GM08714 (cell line): ENCODE data around the gene HCFC1.
"Not testable (repeated sequence)": the region's sequence is repeated elsewhere in the genome, so short reads cannot be mapped to it uniquely, and the experiment has no call there.

Source experiments
- H3K4me3 ChIP-seq: fragments of 200-500 bp; sonication (Bioruptor generic); 2 replicates; pipeline ENCODE4 v1.5.1; 2014; ENCODE audit warnings: mild to moderate bottlenecking, low read length, inconsistent platforms
- ZNF274 ChIP-seq: IDR thresholded peaks from 2 replicates; pipeline ENCODE4 v1.6.1; 2012; ENCODE audit warnings: mild to moderate bottlenecking, low read depth, low read length

The HCFC1 gene

DNA sequence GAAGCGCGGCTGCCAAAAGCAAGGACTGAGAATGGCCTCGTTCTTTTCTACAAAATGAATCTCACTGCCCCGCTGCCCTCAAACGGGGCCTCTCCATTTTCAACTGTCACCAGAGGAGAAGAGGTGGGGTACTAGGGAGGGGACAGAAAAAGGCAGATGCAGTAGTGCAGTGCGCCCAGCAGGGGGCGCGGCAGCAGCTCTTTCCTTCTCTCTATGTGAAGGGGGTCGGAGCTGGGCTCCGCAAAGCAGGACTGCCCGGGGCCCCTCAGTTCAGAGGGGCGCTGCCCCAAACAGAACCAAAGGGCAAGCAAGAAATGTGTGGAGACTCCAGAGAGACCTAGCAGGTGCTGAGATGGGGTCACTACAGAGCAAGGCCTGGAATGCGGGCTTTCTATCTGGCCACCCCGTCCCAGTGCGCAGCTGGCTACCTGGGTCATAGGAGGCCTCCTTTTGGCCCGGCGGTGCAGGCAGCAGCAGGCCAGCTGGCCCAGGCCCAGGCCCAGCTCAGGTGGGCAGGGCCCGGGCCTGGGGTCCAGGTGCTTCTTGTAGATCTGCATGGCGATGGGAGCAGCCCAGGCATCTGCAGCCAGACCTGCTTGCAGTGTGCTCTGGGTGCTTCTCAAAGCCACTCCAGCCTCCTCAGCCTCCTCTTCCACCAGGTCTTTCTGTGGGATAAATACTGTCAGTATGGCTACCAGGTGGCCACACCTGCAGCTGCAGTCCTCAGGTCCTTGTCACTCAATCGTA is 42.2 kb upstream of the HCFC1 start:
- H3K4me3 ChIP-seq = no peak overlapping the region
- no peak for TF ChIP-seq ZNF274

DNA sequence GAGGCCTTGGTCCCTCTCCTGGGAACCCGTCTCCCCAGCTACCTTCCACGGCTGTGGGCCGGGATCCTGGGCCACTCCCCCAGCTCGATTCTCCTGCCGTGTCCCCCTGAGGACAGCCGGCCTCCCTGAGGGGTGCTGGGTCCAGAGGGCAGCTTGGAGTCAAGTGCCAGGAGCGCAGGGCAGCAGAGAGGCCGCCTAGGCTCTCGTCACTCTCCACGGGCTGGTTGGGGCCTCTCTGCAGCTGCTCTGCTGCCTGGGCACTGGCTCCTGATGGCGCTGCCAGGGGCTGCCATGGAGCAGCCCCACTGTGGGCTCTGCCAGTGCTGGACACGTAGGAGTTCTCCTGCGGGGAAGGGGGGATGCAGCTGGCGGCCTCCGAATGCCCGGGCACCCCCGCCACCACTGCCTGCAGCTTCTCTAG is 41.4 kb upstream of the HCFC1 start:
- TF ChIP-seq ZNF274 = no peak

DNA sequence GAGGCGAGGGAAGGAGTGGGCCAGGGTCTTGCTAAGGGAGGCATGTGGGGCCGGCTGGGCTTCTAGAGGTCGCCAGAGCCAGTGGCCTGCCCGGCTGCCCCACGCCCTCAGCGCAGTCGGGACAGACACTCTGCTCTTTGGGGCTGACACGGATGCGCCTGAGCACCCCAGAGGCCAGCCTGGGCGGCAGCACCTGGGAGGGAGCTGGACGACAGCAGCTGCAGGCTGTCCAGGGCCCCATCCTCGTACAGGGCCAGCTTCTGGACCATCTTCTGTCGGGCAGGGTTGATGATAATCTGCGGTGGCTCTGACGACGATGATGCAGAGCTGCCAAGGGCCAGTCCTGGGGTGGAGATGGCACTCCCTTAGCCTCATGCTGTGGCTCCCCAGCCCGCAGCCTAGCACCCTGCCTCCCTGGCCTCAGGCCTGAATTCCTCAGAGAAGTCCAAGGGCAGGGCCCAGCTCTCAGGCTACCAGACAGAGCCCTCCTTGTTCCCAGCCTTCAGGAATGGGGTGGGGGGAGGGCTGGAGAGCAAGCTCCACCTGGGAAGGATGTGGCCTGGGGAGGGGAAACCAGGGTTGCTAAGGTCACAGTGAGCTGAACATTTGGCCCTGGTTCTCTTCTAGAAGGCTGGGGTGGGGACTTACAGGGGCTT is 40.8 kb upstream of the HCFC1 start:
- TF ChIP-seq ZNF274 = no peak
- no peak overlapping the region for H3K4me3 ChIP-seq

More for the DNA sequence above, 41.4 kb upstream of the HCFC1 start:
- H3K4me3 ChIP-seq = no peak overlapping the region

DNA sequence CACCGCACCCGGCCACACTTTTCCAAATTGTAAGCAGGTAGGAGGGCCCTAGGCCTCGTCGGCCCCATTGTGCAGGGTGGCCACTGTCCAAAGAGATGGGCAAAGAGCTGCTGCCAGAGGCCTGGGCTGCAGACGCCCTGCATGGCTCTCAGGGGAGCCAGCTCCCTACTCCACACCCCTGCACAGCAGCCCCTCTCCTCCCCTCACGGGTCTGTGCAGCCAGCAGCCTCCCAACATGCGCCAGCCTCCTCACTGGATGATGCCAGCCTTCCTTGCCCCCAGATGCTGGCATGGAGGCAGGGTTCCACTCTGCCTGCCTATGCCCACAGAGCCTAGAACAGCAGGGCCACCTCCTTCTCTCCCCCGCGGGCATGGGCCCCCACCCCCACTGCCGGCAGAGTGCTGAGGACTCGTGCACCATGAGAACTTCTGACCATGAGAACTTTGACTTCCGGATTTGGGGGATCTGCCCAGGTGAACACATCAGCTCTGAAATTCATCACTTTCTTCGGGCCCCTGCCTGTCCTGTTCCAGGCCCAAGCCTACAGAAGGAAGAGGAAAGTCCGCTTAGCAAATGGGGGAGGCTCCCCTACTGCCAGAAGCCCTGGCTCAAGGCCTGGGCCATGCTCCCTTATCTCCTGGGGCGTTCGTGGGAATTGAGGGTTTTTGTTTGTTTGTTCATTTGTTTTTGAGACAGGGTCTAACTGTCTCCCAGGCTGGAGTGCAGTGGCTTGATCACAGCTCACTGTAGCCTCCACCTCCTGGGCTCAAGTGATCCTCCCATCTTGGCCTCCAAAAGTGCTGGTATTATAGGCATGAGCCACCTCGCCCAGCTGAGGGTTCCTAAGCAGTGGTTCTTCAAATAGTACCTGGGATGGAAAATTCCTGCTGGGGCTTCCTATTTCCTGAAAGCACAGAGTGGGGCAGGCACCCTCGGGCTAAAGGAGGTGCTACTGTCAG is 40.0 kb upstream of the HCFC1 start:
- no peak for TF ChIP-seq ZNF274
- no peak overlapping the region for H3K4me3 ChIP-seq

DNA sequence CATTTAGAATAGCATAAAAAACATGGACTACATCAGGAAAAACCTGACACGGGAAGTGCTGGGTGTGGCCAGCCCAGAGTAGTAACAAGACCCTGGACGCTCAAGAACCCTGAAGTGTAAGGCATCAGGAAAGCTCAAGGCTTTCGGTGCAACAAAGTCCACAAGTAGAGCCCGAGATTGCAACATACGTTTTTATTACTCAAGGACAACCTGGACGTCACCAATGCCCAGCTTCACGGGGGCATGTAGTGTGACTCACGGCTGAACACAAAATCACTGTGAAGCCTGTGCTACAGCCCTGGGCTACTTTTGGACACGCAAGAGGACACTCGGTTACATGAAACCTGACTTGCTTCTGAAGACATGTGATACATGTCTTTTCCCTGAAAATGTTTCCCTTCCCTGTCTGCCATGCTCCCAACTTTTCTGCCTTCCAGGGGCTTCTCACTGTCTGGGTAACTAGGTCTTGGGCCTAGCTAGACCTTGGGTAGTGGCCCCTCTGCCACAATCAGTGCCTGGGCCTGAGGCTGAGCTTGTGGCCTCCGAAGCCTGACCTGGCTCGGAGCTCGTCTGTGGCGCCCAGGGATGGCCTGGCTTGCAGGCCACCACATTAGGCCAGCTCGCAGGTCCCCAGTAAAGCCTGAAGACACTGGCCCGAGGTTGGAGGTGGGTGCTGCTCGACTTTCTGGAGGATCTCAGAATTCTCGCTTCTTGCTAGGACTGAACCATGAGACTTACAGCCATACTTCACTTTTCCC is 38.9 kb upstream of the HCFC1 start:
- H3K4me3 ChIP-seq = no peak overlapping the region
- no peak for TF ChIP-seq ZNF274

DNA sequence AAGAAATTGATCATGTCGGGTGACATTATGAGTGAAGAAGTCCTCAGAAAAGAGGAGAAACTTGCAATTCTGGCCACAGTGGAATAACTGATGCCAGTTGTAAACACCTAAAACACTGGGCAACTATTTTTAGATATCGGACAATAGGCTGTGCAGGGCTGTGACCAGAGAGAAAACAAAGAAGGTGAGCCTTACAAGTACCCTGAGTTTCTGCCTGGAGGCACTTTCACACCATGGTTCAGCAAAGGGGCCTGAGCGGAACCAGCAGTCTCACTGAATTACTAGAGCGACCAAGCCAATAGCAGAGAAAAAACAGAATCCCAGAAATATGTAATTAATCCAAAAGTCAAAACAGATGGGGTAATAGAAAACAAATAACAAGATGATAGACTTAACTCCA is 36.9 kb upstream of the HCFC1 start:
- TF ChIP-seq ZNF274 = no peak
- H3K4me3 ChIP-seq = no peak overlapping the region; the same call in 1 of the 2 replicates

DNA sequence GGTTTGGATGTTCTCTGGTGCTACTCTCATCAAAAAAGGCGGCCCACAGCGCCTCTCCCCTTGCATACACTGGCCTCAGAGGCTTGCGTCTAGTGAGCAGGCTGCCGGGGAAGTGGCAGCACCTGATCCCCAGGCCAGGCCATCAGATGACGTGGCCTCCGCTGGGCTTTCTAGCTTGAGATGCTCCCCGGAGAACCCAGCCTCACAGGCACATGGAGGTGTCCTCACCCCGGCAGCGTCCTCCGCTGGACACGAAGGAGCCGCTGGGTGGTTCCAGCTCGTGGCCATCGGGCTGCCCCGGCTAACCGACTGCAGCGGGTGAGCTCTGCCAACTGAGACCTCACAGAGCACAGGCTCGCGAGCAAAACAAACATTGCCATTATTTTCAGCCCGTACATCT is 35.3 kb upstream of the HCFC1 start:
- no peak overlapping the region for H3K4me3 ChIP-seq
- no peak for TF ChIP-seq ZNF274

DNA sequence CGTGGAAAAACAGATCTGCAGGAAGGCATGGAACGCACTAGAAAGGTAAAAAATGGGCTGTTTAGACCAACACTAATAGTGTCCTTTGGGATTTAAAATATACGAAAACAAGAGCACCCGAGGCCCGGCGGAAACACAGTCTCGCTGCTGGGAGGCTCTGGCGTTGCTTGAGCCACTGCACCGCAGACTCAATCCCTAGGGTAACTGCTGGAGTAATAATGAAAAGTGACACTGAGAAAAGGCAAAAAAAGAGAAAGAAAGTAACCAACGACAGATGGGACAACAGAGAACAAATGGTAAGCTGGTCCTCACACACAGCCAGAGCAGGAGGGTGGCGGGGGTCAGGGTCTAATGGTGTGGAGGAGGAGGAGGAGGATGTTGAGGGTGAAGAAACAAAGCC is 32.7 kb upstream of the HCFC1 start:
- no peak overlapping the region for H3K4me3 ChIP-seq
- no peak for TF ChIP-seq ZNF274

DNA sequence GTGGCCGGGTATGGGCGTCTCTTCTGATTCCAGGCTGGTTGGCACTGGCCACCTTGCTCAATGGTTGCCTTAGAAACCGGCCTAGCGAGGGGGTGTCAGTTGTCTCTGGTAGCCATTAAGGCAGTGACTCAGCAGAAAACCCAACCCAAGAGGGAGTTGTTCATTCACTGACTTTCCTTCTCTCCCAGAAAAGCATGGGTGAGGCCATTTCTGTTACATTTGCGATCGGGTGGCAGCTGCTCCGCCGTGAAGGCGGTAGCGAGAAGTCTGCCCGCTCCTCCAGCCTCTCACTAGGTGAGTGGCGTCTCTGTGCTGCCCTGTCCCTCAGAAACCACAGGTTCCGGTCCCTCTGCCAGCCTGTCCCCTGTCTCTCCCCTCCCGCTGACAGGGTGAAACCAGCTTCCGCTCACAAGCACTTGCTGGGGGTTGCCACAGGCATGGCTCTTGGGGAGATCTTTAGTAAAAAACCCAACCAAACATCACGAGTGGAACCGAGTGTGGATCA is 30.6 kb upstream of the HCFC1 start:
- no peak for TF ChIP-seq ZNF274
- H3K4me3 ChIP-seq = no peak overlapping the region; the same call in 1 of the 2 replicates

DNA sequence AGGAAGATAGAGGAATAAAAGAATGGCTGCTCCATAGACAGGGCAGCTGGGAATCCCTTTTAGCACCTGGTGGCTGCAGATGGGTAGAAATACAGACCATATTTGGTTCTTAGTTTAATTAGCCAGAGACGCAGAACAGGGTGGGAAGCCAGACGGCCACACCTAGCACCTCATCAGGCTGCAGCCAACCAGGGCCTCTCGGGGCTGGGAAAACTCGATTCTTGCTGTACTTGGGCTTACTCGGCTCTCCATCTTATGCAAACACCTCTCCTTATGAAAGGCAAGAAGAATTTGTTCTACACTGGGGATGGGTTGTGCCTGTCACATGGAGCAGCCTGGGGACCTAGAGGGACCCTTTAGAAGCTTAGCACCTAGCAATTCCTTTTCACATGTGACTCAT is 28.4 kb upstream of the HCFC1 start:
- no peak overlapping the region for H3K4me3 ChIP-seq
- TF ChIP-seq ZNF274 = no peak

DNA sequence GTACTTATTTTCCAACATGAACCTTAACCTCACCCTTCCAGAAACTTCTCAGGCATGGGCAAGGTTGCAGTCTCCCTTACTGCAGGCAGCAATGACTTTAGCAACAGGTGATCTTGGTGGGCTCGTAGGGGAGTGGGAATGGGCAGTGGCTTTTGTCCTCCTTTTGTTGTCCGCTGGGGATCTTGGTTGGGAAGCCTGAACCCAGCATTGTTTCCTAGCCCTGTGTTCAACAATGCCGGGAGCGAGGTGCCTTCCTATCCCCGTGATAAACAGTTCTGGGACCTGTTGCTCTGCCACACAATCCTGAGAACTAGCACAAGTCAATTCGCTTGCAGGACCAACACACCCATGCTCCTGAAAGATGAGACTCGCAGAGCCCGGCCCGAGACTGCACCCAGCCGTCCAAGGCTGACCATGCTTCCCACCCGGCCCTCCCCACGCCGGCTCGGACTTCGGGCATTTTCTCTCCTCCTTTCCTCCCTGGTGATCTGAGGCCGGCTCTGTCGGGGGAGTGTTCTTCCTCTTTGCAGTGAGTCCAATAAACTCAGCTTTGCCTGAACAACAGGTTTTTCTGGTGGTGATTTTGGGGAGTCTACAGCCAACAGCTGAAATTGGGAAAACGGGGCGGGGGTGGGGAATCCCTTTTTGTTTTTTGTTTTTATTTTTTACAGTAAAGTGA is 27.9 kb upstream of the HCFC1 start:
- no peak for TF ChIP-seq ZNF274

DNA sequence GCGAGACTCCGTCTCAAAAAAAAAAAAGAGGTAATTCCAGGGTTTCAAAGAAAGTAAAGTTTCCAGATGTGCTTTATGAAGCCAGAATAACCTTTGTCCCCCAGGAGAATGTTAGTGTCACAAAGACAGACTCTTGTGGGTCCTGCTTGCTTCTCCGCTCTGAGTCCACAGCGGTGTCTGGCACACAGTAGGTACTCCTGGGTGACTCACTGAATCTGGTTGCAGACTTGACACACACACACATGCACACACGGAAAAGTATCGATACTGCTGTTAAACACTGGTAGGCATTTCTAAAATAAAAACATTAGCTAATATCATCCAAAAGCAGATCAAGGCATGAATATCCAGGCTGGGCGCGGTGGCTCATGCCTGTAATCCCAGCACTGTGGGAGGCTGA is 23.9 kb upstream of the HCFC1 start:
- no peak overlapping the region for H3K4me3 ChIP-seq
- TF ChIP-seq ZNF274 = no peak

More for the DNA sequence above, 27.9 kb upstream of the HCFC1 start:
- H3K4me3 ChIP-seq = no peak overlapping the region

DNA sequence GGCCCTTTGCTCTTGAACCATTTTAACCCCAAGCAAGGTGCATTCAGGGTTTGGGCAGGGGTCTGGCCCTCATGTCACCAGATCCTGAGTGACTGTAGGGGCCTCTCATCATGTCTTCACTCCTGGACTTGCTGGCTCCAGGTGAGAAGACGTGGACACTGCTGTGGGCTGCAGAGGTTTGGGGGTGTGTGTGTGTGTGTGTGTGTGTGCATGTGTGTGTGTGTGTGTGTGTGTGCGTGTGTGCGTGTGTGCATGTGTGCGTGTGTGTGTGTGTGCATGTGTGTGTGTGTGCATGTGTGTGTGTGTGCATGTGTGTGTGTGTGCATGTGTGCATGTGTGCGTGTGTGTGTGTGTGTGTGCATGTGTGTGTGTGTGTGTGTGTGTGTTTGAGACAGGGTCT is 22.8 kb upstream of the HCFC1 start:
- not testable (repeated sequence) for H3K4me3 ChIP-seq
